Vagina (tissue), 2 donors: Measurements from ENCODE around the gene PTP4A1.

Experiments
- POLR2A ChIP-seq, 2 donors: fragments of 450-650 bp; IDR thresholded peaks; one replicate each; pipeline ENCODE4 v1.6.1; 2017; ENCODE audit warnings: antibody characterized with exemption in 2 of 2, mild to moderate bottlenecking in 2 of 2, moderate library complexity in 2 of 2
- TF ChIP-seq, protein P1 (sequence below), 3 experiments: fragments of 450-650 bp in 2 of 3; fragments of 200-600 bp in 1 of 3; sonication (generic) in 1 of 3; IDR thresholded peaks; one replicate each; pipeline ENCODE4 v1.5.1; 2017 to 2019; ENCODE audit warnings: antibody characterized with exemption in 3 of 3, mild to moderate bottlenecking in 2 of 3, moderate library complexity in 2 of 3

DNA sequence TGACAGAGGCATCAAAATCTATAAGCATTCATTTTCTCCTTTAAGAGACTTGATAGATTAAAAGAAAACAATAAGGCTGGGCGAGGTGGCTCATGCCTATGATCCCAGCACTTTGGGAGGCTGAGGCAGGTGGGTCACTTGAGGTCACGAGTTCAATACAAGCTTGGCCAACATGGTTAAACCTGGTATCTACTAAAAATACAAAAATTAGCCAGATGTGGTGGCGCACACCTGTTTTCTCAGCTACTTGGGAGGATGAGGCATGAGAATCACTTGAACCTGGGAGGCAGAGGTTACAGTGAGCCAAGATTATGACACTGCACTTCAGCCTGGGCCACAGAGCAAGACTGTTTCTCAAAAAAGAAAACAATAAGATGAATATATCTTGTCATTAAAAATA lies 39.3 kb upstream of the PTP4A1 start:
- TF ChIP-seq POLR2A (IDR thresholded peaks at IDR 0.05) = no peak
- TF ChIP-seq, protein P1, sequence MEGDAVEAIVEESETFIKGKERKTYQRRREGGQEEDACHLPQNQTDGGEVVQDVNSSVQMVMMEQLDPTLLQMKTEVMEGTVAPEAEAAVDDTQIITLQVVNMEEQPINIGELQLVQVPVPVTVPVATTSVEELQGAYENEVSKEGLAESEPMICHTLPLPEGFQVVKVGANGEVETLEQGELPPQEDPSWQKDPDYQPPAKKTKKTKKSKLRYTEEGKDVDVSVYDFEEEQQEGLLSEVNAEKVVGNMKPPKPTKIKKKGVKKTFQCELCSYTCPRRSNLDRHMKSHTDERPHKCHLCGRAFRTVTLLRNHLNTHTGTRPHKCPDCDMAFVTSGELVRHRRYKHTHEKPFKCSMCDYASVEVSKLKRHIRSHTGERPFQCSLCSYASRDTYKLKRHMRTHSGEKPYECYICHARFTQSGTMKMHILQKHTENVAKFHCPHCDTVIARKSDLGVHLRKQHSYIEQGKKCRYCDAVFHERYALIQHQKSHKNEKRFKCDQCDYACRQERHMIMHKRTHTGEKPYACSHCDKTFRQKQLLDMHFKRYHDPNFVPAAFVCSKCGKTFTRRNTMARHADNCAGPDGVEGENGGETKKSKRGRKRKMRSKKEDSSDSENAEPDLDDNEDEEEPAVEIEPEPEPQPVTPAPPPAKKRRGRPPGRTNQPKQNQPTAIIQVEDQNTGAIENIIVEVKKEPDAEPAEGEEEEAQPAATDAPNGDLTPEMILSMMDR (IDR thresholded peaks at IDR 0.05) = no peak
